GM23338 (cell line): Measurements from ENCODE around the gene RAB44.

Experiments used
- CREB1 ChIP-seq: fragments of 250-450 bp; sonication (Bioruptor Pico); IDR thresholded peaks from 2 replicates; pipeline ENCODE4 v1.5.0; 2020; ENCODE audit warnings: low read depth, mild to moderate bottlenecking, moderate library complexity
- CTCF ChIP-seq, 2 experiments: fragments of 200-600 bp in 1 of 2; sonication (generic) in 1 of 2; conservative IDR thresholded peaks; 2 replicates each; pipeline versions ENCODE4 v1.5.1 to v1.6.1; 2016 to 2017; ENCODE audit warnings: antibody characterized with exemption in 2 of 2, low read depth in 2 of 2, mild to moderate bottlenecking in 2 of 2, moderate library complexity in 1 of 2
- EZH2 ChIP-seq: fragments of 200-600 bp; sonication (generic); IDR thresholded peaks from one replicate; pipeline ENCODE4 v1.8.0; 2017; ENCODE audit warnings: antibody characterized with exemption, mild to moderate bottlenecking, low read depth; ENCODE audit not compliant: unreplicated experiment
- JUNB ChIP-seq: IDR thresholded peaks from one replicate; pipeline ENCODE4 v1.6.1; 2016; ENCODE audit warnings: antibody characterized with exemption; ENCODE audit not compliant: unreplicated experiment
- POLR2AphosphoS5 ChIP-seq: IDR thresholded peaks from 2 replicates; pipeline ENCODE4 v1.6.1; 2016; ENCODE audit warnings: antibody characterized with exemption, low read depth
- STAT1 ChIP-seq: IDR thresholded peaks from one replicate; pipeline ENCODE4 v1.6.1; 2016; ENCODE audit warnings: antibody characterized with exemption; ENCODE audit not compliant: unreplicated experiment
- TF ChIP-seq, protein P1 (sequence below): fragments of 250-450 bp; sonication (Bioruptor Pico); IDR thresholded peaks from 2 replicates; pipeline ENCODE4 v1.5.0; 2020; ENCODE audit warnings: mild to moderate bottlenecking, moderate library complexity
- TF ChIP-seq, protein P2 (sequence below): IDR thresholded peaks from one replicate; pipeline ENCODE4 v1.6.1; 2018; ENCODE audit warnings: antibody characterized with exemption; ENCODE audit not compliant: unreplicated experiment

DNA sequence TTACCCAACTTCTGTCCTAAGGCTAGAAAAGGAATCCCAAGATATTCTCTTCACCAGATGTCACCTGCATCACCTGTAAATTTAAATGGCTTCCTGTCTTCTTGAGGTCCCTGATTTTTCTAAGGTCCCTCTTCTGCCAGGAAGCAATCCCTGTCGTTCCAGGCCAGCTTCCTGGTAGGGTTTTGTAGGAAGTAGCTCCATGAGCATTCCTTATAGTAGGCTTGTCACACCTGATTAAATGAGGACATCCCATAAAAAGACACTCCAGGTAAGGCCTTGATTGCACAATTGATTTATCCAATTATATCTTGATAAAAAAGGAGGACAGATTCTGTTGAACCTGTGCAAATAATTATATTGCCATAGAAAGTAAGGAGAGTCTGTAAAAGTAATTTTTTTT is 8.7 kb downstream of the RAB44 start:
- TF ChIP-seq CTCF (conservative IDR thresholded peaks at IDR 0.05; ENCODE audit: low read depth in 2 of 2) = no peak
- TF ChIP-seq POLR2AphosphoS5 = no peak
- TF ChIP-seq STAT1 = no peak
- TF ChIP-seq CREB1 (CRISPR knock-in tag) = no peak
- no peak for TF ChIP-seq JUNB
- TF ChIP-seq, protein P1, sequence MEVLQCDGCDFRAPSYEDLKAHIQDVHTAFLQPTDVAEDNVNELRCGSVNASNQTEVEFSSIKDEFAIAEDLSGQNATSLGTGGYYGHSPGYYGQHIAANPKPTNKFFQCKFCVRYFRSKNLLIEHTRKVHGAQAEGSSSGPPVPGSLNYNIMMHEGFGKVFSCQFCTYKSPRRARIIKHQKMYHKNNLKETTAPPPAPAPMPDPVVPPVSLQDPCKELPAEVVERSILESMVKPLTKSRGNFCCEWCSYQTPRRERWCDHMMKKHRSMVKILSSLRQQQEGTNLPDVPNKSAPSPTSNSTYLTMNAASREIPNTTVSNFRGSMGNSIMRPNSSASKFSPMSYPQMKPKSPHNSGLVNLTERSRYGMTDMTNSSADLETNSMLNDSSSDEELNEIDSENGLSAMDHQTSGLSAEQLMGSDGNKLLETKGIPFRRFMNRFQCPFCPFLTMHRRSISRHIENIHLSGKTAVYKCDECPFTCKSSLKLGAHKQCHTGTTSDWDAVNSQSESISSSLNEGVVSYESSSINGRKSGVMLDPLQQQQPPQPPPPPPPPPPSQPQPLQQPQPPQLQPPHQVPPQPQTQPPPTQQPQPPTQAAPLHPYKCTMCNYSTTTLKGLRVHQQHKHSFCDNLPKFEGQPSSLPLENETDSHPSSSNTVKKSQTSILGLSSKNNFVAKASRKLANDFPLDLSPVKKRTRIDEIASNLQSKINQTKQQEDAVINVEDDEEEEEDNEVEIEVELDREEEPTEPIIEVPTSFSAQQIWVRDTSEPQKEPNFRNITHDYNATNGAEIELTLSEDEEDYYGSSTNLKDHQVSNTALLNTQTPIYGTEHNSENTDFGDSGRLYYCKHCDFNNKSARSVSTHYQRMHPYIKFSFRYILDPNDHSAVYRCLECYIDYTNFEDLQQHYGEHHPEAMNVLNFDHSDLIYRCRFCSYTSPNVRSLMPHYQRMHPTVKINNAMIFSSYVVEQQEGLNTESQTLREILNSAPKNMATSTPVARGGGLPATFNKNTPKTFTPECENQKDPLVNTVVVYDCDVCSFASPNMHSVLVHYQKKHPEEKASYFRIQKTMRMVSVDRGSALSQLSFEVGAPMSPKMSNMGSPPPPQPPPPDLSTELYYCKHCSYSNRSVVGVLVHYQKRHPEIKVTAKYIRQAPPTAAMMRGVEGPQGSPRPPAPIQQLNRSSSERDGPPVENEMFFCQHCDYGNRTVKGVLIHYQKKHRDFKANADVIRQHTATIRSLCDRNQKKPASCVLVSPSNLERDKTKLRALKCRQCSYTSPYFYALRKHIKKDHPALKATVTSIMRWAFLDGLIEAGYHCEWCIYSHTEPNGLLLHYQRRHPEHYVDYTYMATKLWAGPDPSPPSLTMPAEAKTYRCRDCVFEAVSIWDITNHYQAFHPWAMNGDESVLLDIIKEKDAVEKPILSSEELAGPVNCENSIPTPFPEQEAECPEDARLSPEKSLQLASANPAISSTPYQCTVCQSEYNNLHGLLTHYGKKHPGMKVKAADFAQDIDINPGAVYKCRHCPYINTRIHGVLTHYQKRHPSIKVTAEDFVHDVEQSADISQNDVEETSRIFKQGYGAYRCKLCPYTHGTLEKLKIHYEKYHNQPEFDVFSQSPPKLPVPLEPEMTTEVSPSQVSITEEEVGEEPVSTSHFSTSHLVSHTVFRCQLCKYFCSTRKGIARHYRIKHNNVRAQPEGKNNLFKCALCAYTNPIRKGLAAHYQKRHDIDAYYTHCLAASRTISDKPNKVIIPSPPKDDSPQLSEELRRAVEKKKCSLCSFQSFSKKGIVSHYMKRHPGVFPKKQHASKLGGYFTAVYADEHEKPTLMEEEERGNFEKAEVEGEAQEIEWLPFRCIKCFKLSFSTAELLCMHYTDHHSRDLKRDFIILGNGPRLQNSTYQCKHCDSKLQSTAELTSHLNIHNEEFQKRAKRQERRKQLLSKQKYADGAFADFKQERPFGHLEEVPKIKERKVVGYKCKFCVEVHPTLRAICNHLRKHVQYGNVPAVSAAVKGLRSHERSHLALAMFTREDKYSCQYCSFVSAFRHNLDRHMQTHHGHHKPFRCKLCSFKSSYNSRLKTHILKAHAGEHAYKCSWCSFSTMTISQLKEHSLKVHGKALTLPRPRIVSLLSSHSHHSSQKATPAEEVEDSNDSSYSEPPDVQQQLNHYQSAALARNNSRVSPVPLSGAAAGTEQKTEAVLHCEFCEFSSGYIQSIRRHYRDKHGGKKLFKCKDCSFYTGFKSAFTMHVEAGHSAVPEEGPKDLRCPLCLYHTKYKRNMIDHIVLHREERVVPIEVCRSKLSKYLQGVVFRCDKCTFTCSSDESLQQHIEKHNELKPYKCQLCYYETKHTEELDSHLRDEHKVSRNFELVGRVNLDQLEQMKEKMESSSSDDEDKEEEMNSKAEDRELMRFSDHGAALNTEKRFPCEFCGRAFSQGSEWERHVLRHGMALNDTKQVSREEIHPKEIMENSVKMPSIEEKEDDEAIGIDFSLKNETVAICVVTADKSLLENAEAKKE = no peak
- TF ChIP-seq EZH2 = no peak
- TF ChIP-seq, protein P2, sequence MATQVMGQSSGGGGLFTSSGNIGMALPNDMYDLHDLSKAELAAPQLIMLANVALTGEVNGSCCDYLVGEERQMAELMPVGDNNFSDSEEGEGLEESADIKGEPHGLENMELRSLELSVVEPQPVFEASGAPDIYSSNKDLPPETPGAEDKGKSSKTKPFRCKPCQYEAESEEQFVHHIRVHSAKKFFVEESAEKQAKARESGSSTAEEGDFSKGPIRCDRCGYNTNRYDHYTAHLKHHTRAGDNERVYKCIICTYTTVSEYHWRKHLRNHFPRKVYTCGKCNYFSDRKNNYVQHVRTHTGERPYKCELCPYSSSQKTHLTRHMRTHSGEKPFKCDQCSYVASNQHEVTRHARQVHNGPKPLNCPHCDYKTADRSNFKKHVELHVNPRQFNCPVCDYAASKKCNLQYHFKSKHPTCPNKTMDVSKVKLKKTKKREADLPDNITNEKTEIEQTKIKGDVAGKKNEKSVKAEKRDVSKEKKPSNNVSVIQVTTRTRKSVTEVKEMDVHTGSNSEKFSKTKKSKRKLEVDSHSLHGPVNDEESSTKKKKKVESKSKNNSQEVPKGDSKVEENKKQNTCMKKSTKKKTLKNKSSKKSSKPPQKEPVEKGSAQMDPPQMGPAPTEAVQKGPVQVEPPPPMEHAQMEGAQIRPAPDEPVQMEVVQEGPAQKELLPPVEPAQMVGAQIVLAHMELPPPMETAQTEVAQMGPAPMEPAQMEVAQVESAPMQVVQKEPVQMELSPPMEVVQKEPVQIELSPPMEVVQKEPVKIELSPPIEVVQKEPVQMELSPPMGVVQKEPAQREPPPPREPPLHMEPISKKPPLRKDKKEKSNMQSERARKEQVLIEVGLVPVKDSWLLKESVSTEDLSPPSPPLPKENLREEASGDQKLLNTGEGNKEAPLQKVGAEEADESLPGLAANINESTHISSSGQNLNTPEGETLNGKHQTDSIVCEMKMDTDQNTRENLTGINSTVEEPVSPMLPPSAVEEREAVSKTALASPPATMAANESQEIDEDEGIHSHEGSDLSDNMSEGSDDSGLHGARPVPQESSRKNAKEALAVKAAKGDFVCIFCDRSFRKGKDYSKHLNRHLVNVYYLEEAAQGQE = no peak
